Neural progenitor cell (in vitro differentiated cells): ENCODE data around the gene WSB2.

Experiments used
- CTCF ChIP-seq: fragments of 200-600 bp; sonication (generic); IDR thresholded peaks from 2 replicates; pipeline ENCODE4 v1.5.1; 2017; ENCODE audit warnings: antibody characterized with exemption, mild to moderate bottlenecking
- EZH2 ChIP-seq: fragments of 200-600 bp; sonication (generic); IDR thresholded peaks from 2 replicates; pipeline ENCODE4 v1.6.1; 2017; ENCODE audit warnings: antibody characterized with exemption, mild to moderate bottlenecking, moderate library complexity
- EZH2phosphoT487 ChIP-seq: fragments of 200-600 bp; sonication (generic); IDR thresholded peaks from 2 replicates; pipeline ENCODE4 v1.6.1; 2017; ENCODE audit warnings: antibody characterized with exemption

- TF ChIP-seq CTCF (no peak), EZH2 (no peak), EZH2phosphoT487 (no peak)
These were observed 2.8 kb downstream of the WSB2 start for GRCh38 chr12:118058227-118058626.
